ENCODE data around the gene VWF.

VWF gene

DNA sequence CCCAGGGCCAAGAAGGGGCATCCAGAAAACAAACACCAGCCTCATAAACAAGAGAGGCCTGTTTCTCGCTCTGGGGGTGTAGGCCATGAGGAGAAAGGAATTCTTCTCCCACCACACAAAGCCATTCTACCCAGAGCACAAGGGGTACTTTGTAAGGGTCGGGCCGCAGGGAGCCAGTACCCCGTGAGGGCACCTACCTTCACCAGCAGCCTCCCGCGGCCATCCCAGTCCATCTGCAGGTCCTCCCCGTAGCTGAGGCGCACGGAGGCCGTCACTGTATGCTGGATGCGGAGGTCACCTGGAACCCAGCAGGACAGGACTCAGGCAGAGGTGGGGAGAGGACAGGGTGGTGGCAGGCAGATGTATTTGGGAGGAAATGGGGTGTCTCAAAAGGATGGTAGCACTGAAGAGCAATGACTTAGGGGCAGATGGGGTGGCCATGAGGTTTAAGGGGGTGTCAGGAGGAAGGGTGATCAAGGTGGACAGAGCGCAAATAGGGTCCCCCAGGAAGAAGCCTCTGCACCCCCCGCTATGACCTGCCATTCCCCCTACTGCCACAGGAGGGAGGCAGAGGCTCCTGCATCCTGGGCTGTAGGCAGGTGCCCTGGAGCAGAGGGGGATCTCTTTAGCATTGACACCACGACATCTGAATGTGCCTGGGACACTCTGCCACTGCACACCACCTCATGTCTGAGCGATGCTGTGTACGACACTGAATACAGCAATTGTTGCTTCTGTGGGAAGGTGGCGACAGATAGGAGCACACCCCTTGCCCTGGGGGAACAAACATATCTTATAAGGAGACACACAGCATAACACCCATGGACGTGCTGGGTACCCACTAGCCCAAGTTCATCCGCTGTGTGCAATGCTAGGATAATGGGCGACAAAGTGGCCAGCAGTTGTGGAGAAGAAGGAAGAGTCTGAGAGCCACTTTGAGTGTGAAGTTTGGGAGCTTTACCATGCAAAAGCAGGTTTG is 61.4 kb downstream of the VWF start:
- no peak overlapping the region for H2AFZ ChIP-seq (ENCODE audit: low read depth, low read length)
- H3K4me3 ChIP-seq (ENCODE audit: low read length): no peak overlapping the region
- no peaks in the 10 kb centered on the region for H3K36me3 ChIP-seq (ENCODE audit: insufficient read depth, low read length)
- H3K27me3 ChIP-seq (ENCODE audit: insufficient read depth, low read length): no peaks in the 10 kb centered on the region
- H3K9me3 ChIP-seq (ENCODE audit: low read length): no peaks in the 10 kb centered on the region
- H3K4me1 ChIP-seq (ENCODE audit: insufficient read depth, low read length): no peaks in the 10 kb centered on the region

- Histone ChIP-seq H2AFZ (ENCODE audit: low read depth, low read length) (no peak overlapping the region), H3K36me3 (ENCODE audit: insufficient read depth, low read length) (no peaks in the 10 kb centered on the region), H3K4me3 (ENCODE audit: low read length) (no peak overlapping the region), H3K27me3 (ENCODE audit: insufficient read depth, low read length) (no peaks in the 10 kb centered on the region), H3K9me3 (ENCODE audit: low read length) (no peaks in the 10 kb centered on the region), H3K4me1 (ENCODE audit: insufficient read depth, low read length) (no peaks in the 10 kb centered on the region)
These were observed 62.1 kb downstream of the VWF start for GRCh38 chr12:6062395-6062756.

DNA sequence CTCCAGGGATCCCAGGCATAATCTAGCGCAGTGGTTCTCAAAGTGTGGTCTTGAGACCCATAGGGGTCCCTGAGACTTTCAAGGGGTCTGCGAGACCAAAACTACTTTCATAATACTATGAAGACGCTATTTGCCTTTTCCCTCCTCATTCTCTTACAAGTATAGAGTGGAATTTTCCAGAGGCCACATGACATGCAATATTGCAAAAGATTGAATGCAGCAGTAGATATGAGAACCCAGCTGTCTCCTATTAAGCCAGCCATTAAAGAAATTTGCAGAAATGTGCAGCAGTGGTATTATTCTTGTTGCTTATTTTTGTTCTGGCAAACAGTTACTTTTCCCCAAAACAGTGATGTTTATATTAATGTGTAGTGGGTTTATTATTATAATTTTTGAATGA is 62.8 kb downstream of the VWF start:
- no peaks in the 10 kb centered on the region for H3K36me3 ChIP-seq (ENCODE audit: insufficient read depth, low read length)
- no peak overlapping the region for H2AFZ ChIP-seq (ENCODE audit: low read depth, low read length)
- no peaks in the 10 kb centered on the region for H3K27me3 ChIP-seq (ENCODE audit: insufficient read depth, low read length)
- H3K9me3 ChIP-seq (ENCODE audit: low read length): no peaks in the 10 kb centered on the region
- H3K4me1 ChIP-seq (ENCODE audit: insufficient read depth, low read length): no peaks in the 10 kb centered on the region
- no peak overlapping the region for H3K4me3 ChIP-seq (ENCODE audit: low read length)

DNA sequence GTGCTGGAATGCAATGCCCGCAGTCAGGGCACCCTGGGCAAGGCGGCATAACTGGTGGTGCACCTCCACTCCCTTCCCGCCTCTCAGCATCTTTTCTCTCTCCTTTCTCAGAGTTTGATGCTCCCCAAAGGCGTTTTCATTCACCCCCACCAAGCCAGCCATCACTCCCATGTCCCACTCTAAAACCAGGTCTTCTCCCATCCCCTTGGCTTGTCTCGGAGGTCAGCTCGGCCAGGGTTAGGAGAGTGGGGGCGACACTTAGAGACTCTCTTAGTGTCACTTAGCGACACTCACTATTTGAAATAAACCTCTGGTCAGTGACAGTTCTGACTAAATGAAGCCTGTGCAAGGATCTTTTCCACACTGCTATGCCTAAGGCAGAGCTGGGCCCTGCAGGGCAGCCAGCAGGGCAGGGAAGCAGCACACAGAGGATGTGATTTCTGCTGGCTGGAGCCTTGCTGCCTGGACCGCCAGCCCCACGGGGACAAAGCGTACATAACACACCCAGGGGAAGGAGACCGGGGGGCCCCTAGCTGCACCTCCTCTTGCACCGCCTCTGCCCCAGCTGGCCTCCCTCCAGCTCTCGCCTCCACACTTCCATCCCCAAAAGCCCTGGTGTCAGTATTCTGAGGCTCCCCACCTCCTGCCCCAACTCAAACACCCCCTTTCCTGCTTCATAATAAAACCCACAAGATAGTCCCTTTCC is 64.5 kb downstream of the VWF start:
- Histone ChIP-seq H3K4me1 (ENCODE audit: insufficient read depth, low read length) (no peaks in the 10 kb centered on the region), H3K9me3 (ENCODE audit: low read length) (no peaks in the 10 kb centered on the region), H3K36me3 (ENCODE audit: insufficient read depth, low read length) (no peaks in the 10 kb centered on the region), H3K4me3 (ENCODE audit: low read length) (no peak overlapping the region), H2AFZ (ENCODE audit: low read depth, low read length) (no peak overlapping the region), H3K27me3 (ENCODE audit: insufficient read depth, low read length) (no peaks in the 10 kb centered on the region)

DNA sequence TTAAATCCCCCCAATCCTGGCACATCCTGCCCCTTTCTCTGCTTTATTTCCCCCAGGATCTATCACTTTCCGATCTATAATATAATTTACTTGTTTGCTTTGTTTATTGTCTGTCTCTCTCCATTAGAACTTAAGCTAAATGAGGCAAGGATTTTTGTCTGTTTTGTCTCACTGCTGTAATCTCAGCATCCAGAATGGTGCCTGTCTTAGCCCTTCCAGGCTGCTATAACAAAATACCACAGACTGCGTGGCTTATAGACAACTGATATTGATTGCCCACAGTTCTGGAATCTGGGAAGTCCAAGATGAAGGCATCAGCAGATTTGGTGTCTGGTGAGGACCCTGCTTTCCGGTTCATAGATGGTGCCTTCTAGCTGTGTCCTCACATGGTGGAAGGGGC is 65.2 kb downstream of the VWF start:
- no peak overlapping the region for H2AFZ ChIP-seq (ENCODE audit: low read depth, low read length)
- H3K27me3 ChIP-seq (ENCODE audit: insufficient read depth, low read length): no peaks in the 10 kb centered on the region
- H3K9me3 ChIP-seq (ENCODE audit: low read length): no peaks in the 10 kb centered on the region
- H3K4me1 ChIP-seq (ENCODE audit: insufficient read depth, low read length): no peaks in the 10 kb centered on the region
- no peaks in the 10 kb centered on the region for H3K36me3 ChIP-seq (ENCODE audit: insufficient read depth, low read length)
- no peak overlapping the region for H3K4me3 ChIP-seq (ENCODE audit: low read length)

- no peaks in the 10 kb centered on the region for H3K9me3 ChIP-seq (ENCODE audit: low read length)
- H3K4me3 ChIP-seq (ENCODE audit: low read length): no peak overlapping the region
- peaks cover 6% of the 10 kb centered on the region for H3K4me1 ChIP-seq (ENCODE audit: insufficient read depth, low read length)
- H3K36me3 ChIP-seq (ENCODE audit: insufficient read depth, low read length): no peaks in the 10 kb centered on the region
- no peaks in the 10 kb centered on the region for H3K27me3 ChIP-seq (ENCODE audit: insufficient read depth, low read length)
- H2AFZ ChIP-seq (ENCODE audit: low read depth, low read length): no peak overlapping the region
These were observed 65.8 kb downstream of the VWF start for GRCh38 chr12:6058481-6059161.

GRCh38 chr12:6057700-6058099 is 66.8 kb downstream of the VWF start:
- H2AFZ ChIP-seq (ENCODE audit: low read depth, low read length): no peak overlapping the region
- peaks cover 12% of the 10 kb centered on the region for H3K4me1 ChIP-seq (ENCODE audit: insufficient read depth, low read length)
- peak overlapping the region; percentile 7 for H3K4me3 ChIP-seq (ENCODE audit: low read length)
- H3K36me3 ChIP-seq (ENCODE audit: insufficient read depth, low read length): no peaks in the 10 kb centered on the region
- H3K9me3 ChIP-seq (ENCODE audit: low read length): no peaks in the 10 kb centered on the region
- H3K27me3 ChIP-seq (ENCODE audit: insufficient read depth, low read length): no peaks in the 10 kb centered on the region

DNA sequence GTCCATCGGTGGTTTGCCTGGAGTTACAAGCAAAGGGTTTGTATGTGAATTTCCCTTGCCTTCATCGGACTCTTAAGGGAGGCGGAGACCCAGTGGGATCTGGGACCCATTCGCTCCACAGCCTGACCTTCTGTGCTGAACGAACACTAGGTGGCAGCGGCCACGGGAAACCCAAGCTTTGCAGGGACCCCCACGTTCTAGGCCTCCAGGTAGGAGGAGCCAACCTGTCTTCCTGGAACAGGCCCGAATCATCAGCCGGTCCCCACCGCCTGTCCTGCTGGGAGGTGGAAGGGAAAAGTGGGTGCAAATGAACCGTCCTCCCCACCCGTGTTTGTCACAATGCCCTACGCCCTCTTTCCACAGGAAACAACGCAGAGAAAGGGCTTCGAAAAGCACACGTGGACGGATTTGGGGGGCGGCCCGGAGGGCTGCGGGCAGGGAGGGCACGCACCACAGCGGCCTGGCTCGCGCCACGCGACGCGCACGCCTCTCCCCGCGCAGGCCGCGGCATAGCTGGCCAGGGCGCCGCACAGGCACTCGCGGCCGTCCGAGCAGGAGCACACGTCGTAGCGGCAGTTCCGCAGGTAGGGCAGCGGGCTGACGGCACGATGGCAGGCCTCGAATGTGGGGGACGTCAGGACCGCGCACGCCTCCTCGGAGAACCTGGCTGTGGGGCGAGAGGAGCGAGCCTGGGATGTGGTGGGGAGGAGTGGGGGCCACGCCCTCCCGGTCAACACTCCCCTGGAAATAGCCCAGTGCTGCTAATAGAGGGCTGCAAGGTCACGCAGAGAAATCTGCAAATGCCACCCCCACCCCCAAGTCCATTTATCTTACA is 67.8 kb downstream of the VWF start:
- Histone ChIP-seq H2AFZ (ENCODE audit: low read depth, low read length) (no peak overlapping the region), H3K4me1 (ENCODE audit: insufficient read depth, low read length) (peaks cover 12% of the 10 kb centered on the region), H3K9me3 (ENCODE audit: low read length) (no peaks in the 10 kb centered on the region), H3K4me3 (ENCODE audit: low read length) (no peak overlapping the region), H3K36me3 (ENCODE audit: insufficient read depth, low read length) (no peaks in the 10 kb centered on the region), H3K27me3 (ENCODE audit: insufficient read depth, low read length) (no peaks in the 10 kb centered on the region)

GRCh38 chr12:6053541-6053940 is 70.9 kb downstream of the VWF start:
- peaks cover 12% of the 10 kb centered on the region for H3K4me1 ChIP-seq (ENCODE audit: insufficient read depth, low read length)
- H3K4me3 ChIP-seq (ENCODE audit: low read length): no peak overlapping the region
- no peaks in the 10 kb centered on the region for H3K36me3 ChIP-seq (ENCODE audit: insufficient read depth, low read length)
- no peak overlapping the region for H2AFZ ChIP-seq (ENCODE audit: low read depth, low read length)
- H3K27me3 ChIP-seq (ENCODE audit: insufficient read depth, low read length): no peaks in the 10 kb centered on the region
- H3K9me3 ChIP-seq (ENCODE audit: low read length): no peaks in the 10 kb centered on the region

DNA sequence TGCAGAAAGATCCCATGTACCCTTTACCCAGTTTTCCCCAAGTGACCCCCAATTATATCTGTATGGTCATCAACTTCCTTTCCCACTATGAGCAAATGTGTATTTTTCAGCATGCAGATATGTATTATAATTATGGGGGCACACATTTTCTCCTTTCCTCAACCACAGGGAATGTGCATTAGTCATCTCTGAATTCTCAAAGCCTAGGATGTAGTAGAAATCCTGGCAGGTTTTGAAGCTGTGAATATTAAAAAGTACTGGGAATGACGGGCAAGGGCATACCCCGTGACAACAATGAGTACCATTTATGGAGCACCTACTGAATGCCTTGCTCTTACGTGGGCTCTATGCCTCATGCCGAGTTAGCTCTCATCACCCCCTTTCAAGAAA is 71.5 kb downstream of the VWF start:
- Histone ChIP-seq H3K9me3 (ENCODE audit: low read length) (no peaks in the 10 kb centered on the region), H3K36me3 (ENCODE audit: insufficient read depth, low read length) (no peaks in the 10 kb centered on the region), H2AFZ (ENCODE audit: low read depth, low read length) (no peak overlapping the region), H3K27me3 (ENCODE audit: insufficient read depth, low read length) (no peaks in the 10 kb centered on the region), H3K4me1 (ENCODE audit: insufficient read depth, low read length) (peaks cover 12% of the 10 kb centered on the region), H3K4me3 (ENCODE audit: low read length) (no peak overlapping the region)

- Histone ChIP-seq H2AFZ (ENCODE audit: low read depth, low read length) (no peak overlapping the region), H3K36me3 (ENCODE audit: insufficient read depth, low read length) (no peaks in the 10 kb centered on the region), H3K4me3 (ENCODE audit: low read length) (no peak overlapping the region), H3K9me3 (ENCODE audit: low read length) (no peaks in the 10 kb centered on the region), H3K4me1 (ENCODE audit: insufficient read depth, low read length) (peaks cover 12% of the 10 kb centered on the region), H3K27me3 (ENCODE audit: insufficient read depth, low read length) (no peaks in the 10 kb centered on the region)
These were observed 72.1 kb downstream of the VWF start for GRCh38 chr12:6052206-6052939.

GRCh38 chr12:6049992-6050391 is 74.5 kb downstream of the VWF start:
- no peak overlapping the region for H2AFZ ChIP-seq (ENCODE audit: low read depth, low read length)
- no peaks in the 10 kb centered on the region for H3K9me3 ChIP-seq (ENCODE audit: low read length)
- H3K4me3 ChIP-seq (ENCODE audit: low read length): no peak overlapping the region
- H3K27me3 ChIP-seq (ENCODE audit: insufficient read depth, low read length): no peaks in the 10 kb centered on the region
- no peaks in the 10 kb centered on the region for H3K36me3 ChIP-seq (ENCODE audit: insufficient read depth, low read length)
- H3K4me1 ChIP-seq (ENCODE audit: insufficient read depth, low read length): peaks cover 12% of the 10 kb centered on the region

Measured in neuron (in vitro differentiated cells).